CD14-positive monocyte (primary cell): Measurements from ENCODE around the gene ASPN. TPM values are rescaled to one million over a fixed set of nuclear protein-coding genes. Genes with fewer than 3 reads are reported as not detected.

Experiments
- DNase-seq, 3 donors: peaks; one replicate each; pipeline ENCODE4 v3.0.0-alpha.2; 2011 to 2022
- H2AFZ ChIP-seq: 2 replicates; pipeline ENCODE4 v1.6.0; 2012; ENCODE audit warnings: mild to moderate bottlenecking, low read depth, low read length, inconsistent platforms; ENCODE audit not compliant: insufficient read depth, poor library complexity, severe bottlenecking
- H3K27ac ChIP-seq, 2 donors: 1 replicate in 1 of 2; 2 replicates in 1 of 2; pipeline ENCODE4 v1.5.1; 2012 to 2013; ENCODE audit warnings: low read length in 2 of 2, control low read depth in 1 of 2, inconsistent platforms in 1 of 2, low read depth in 1 of 2, mild to moderate bottlenecking in 1 of 2
- H3K27me3 ChIP-seq, 2 donors: one replicate each; pipeline versions ENCODE4 v1.6.0 to v1.6.1; 2011 to 2013; ENCODE audit warnings: low read length in 2 of 2; ENCODE audit not compliant: control insufficient read depth in 2 of 2, insufficient read depth in 2 of 2
- H3K36me3 ChIP-seq, 2 donors: replicated peaks in 1 of 2; 1 replicate in 1 of 2; 2 replicates in 1 of 2; pipeline versions ENCODE4 v1.5.1 to v1.6.1; 2012 to 2013; ENCODE audit warnings: low read length in 2 of 2, control low read depth in 1 of 2, inconsistent platforms in 1 of 2, mild to moderate bottlenecking in 1 of 2; ENCODE audit not compliant: insufficient read depth in 2 of 2, control insufficient read depth in 1 of 2
- H3K4me1 ChIP-seq, 2 donors: 1 replicate in 1 of 2; 2 replicates in 1 of 2; pipeline versions ENCODE4 v1.5.1 to v1.6.1; 2012 to 2013; ENCODE audit warnings: low read length in 2 of 2, control low read depth in 1 of 2, inconsistent platforms in 1 of 2, mild to moderate bottlenecking in 1 of 2, moderate library complexity in 1 of 2; ENCODE audit not compliant: insufficient read depth in 2 of 2, control insufficient read depth in 1 of 2
- H3K4me2 ChIP-seq: replicated peaks from 2 replicates; pipeline ENCODE3; 2012; ENCODE audit warnings: low read length, moderate library complexity, mild to moderate bottlenecking; ENCODE audit not compliant: poor library complexity, severe bottlenecking; ENCODE audit errors: extremely low read depth
- H3K4me3 ChIP-seq, 3 experiments: fragments of 200-600 bp in 1 of 3; sonication (generic) in 1 of 3; replicated peaks in 1 of 3; 1 replicate in 2 of 3; 2 replicates in 1 of 3; pipeline ENCODE4 v1.5.1; 2011 to 2013; ENCODE audit warnings: low read length in 3 of 3, mild to moderate bottlenecking in 3 of 3, control low read depth in 2 of 3, low read depth in 2 of 3, inconsistent platforms in 1 of 3, moderate library complexity in 1 of 3
- H3K79me2 ChIP-seq: 2 replicates; pipeline ENCODE4 v1.6.0; 2012; ENCODE audit warnings: mild to moderate bottlenecking, control low read depth, inconsistent platforms, low read length, moderate library complexity; ENCODE audit not compliant: insufficient read depth
- H3K9ac ChIP-seq: 2 replicates; pipeline ENCODE4 v1.6.0; 2017; ENCODE audit warnings: low read length, mild to moderate bottlenecking; ENCODE audit not compliant: insufficient read depth, poor library complexity, severe bottlenecking
- H3K9me3 ChIP-seq, 2 donors: replicated peaks in 1 of 2; 1 replicate in 1 of 2; 2 replicates in 1 of 2; pipeline versions ENCODE4 v1.5.1 to v1.6.1; 2012 to 2013; ENCODE audit warnings: low read length in 2 of 2, control low read depth in 1 of 2; ENCODE audit not compliant: control insufficient read depth in 1 of 2, insufficient read depth in 1 of 2
- H4K20me1 ChIP-seq: 2 replicates; pipeline ENCODE4 v1.6.0; 2012; ENCODE audit warnings: mild to moderate bottlenecking, low read length, control low read depth, moderate library complexity; ENCODE audit not compliant: insufficient read depth
- H3K27ac Mint-ChIP-seq, 7 donors: one replicate each; pipeline ENCODE4 v1.8.0; 2020; ENCODE audit warnings: mild to moderate bottlenecking in 7 of 7, mixed read lengths in 7 of 7, moderate library complexity in 6 of 7, inconsistent platforms in 2 of 7
- H3K27me3 Mint-ChIP-seq, 3 donors: one replicate each; pipeline ENCODE4 v1.8.0; 2021 to 2022; ENCODE audit warnings: low read depth in 3 of 3, mild to moderate bottlenecking in 3 of 3, mixed read lengths in 3 of 3, moderate library complexity in 3 of 3, inconsistent platforms in 1 of 3
- H3K36me3 Mint-ChIP-seq, 2 donors: one replicate each; pipeline ENCODE4 v1.8.0; 2020; ENCODE audit warnings: mixed read lengths in 2 of 2, inconsistent platforms in 1 of 2, mild to moderate bottlenecking in 1 of 2
- H3K4me1 Mint-ChIP-seq: one replicate; pipeline ENCODE4 v1.8.0; 2020; ENCODE audit warnings: mild to moderate bottlenecking, mixed read lengths
- H3K4me3 Mint-ChIP-seq, 2 donors: one replicate each; pipeline ENCODE4 v1.8.0; 2020; ENCODE audit warnings: mild to moderate bottlenecking in 2 of 2, mixed read lengths in 2 of 2, moderate library complexity in 1 of 2
- H3K9me3 Mint-ChIP-seq, 7 donors: one replicate each; pipeline ENCODE4 v1.8.0; 2020 to 2022; ENCODE audit warnings: mixed read lengths in 7 of 7, mild to moderate bottlenecking in 6 of 7, moderate library complexity in 6 of 7, inconsistent platforms in 2 of 7
- CTCF ChIP-seq: fragments of 200-600 bp; IDR thresholded peaks from one replicate; pipeline ENCODE4 v1.8.0; 2022; ENCODE audit warnings: antibody characterized with exemption, mild to moderate bottlenecking
- WGBS: methylation state at CpG from one replicate; pipeline ENCODE4 v1.1.5; 2013; ENCODE audit warnings: missing lambda C conversion rate; ENCODE audit not compliant: insufficient coverage; 5-methylcytosine and 5-hydroxymethylcytosine counted together
- intact Hi-C, 2 donors: fragments of 100-400 bp; cut with micrococcal nuclease; formaldehyde crosslinking; loops; one replicate each; pipeline versions ENCODE4 v1.15.0 to v1.15.1; 2023
- polyA plus RNA-seq, 3 donors: library from polyadenylated mRNA; depleted of rRNA in 1 of 3; unstranded in 2 of 3; stranded (reverse) in 1 of 3; fragments of 300-500 nt in 2 of 3; fragments of >200 nt in 1 of 3; fragmentation: Illumina TruSeq in 2 of 3; gene quantifications; 1 replicate in 2 of 3; 2 replicates in 1 of 3; pipeline ENCODE4 v1.2.3, GENCODE V29; 2012 to 2021

ASPN gene
- polyA plus RNA-seq, 3 donors, result not detected

GRCh38 chr9:92468206-92468605 is 14.1 kb downstream of the ASPN start:
- WGBS, result 100% methylated on average over 2 of the region's 2 CpGs
- H3K4me3 Mint-ChIP-seq, result no peak overlapping the region
- H3K36me3 Mint-ChIP-seq, result peaks cover 0 to 3% of the 10 kb centered on the region in 2 donors
- intact Hi-C loops, result no loop called here
- Histone ChIP-seq H3K27me3 (no peaks in the 10 kb centered on the region), H3K4me1 (no peaks in the 10 kb centered on the region), H3K9me3 (no peaks in the 10 kb centered on the region), H3K9ac (no peak overlapping the region), H3K27ac (no peak overlapping the region), H4K20me1 (no peaks in the 10 kb centered on the region), H3K79me2 (no peaks in the 10 kb centered on the region), H3K4me2 (no peak overlapping the region), H3K4me3 (no peak overlapping the region), H2AFZ (no peak overlapping the region), H3K36me3 (no peaks in the 10 kb centered on the region)
- H3K4me1 Mint-ChIP-seq, result no peaks in the 10 kb centered on the region
- H3K27ac Mint-ChIP-seq, result no peak overlapping the region
- peaks cover 0 to 2% (median 0%) of the 10 kb centered on the region in 3 donors for H3K27me3 Mint-ChIP-seq
- no peak for DNase-seq
- no peak for TF ChIP-seq CTCF
- no peaks in the 10 kb centered on the region for H3K9me3 Mint-ChIP-seq

- H3K27ac Mint-ChIP-seq, result no peak overlapping the region
- no peak for DNase-seq
- no CpG with 5 or more reads among the region's 2 CpGs for WGBS
- no peaks in the 10 kb centered on the region for H3K36me3 ChIP-seq
- H3K4me2 ChIP-seq, result no peak overlapping the region
- no peak overlapping the region for H3K4me3 ChIP-seq
- no peaks in the 10 kb centered on the region for H3K4me1 Mint-ChIP-seq
- peaks cover 0 to 3% of the 10 kb centered on the region in 2 donors for H3K36me3 Mint-ChIP-seq
- H3K4me3 Mint-ChIP-seq, result no peak overlapping the region
- H3K9me3 Mint-ChIP-seq, result no peaks in the 10 kb centered on the region
- no peak overlapping the region for H3K9ac ChIP-seq
- peaks cover 0 to 2% (median 0%) of the 10 kb centered on the region in 3 donors for H3K27me3 Mint-ChIP-seq
- no peaks in the 10 kb centered on the region for H3K9me3 ChIP-seq
- TF ChIP-seq CTCF, result no peak
- no peaks in the 10 kb centered on the region for H3K27me3 ChIP-seq
- H3K27ac ChIP-seq, result no peak overlapping the region
- intact Hi-C loops, result no loop called here
- no peaks in the 10 kb centered on the region for H3K4me1 ChIP-seq
- H2AFZ ChIP-seq, result no peak overlapping the region
- H4K20me1 ChIP-seq, result no peaks in the 10 kb centered on the region
- H3K79me2 ChIP-seq, result no peaks in the 10 kb centered on the region
Measured at GRCh38 chr9:92467511-92467910, 14.8 kb downstream of the ASPN start.
